Neuronal stem cell (in vitro differentiated cells): ENCODE data around the gene PCDHGA8.
"Not testable (repeated sequence)": the region's sequence is repeated elsewhere in the genome, so short reads cannot be mapped to it uniquely, and the experiment has no call there.

ENCODE experiments used
- DNase-seq: peaks from one replicate; pipeline ENCODE4 v3.0.0-alpha.2; 2013; ENCODE audit warnings: low spot score
- H2AFZ ChIP-seq: one replicate; pipeline ENCODE4 v1.6.1; 2013; ENCODE audit warnings: mild to moderate bottlenecking, low read length, inconsistent platforms
- H2AK5ac ChIP-seq: 2 replicates; pipeline ENCODE4 v1.6.1; 2013; ENCODE audit warnings: low read depth, mild to moderate bottlenecking, inconsistent platforms, low read length, moderate library complexity, mixed read lengths
- H2BK120ac ChIP-seq: 2 replicates; pipeline ENCODE4 v1.6.1; 2013; ENCODE audit warnings: low read depth, mild to moderate bottlenecking, inconsistent platforms, low read length, moderate library complexity, mixed read lengths
- H2BK12ac ChIP-seq: one replicate; pipeline ENCODE4 v1.6.1; 2013; ENCODE audit warnings: low read length, inconsistent platforms
- H2BK15ac ChIP-seq: 2 replicates; pipeline ENCODE4 v1.6.1; 2013; ENCODE audit warnings: mild to moderate bottlenecking, low read length, inconsistent platforms, mixed read lengths
- H2BK5ac ChIP-seq: one replicate; pipeline ENCODE4 v1.6.1; 2013; ENCODE audit warnings: inconsistent platforms, mild to moderate bottlenecking, low read length, moderate library complexity
- H3K14ac ChIP-seq: one replicate; pipeline ENCODE4 v1.6.1; 2013; ENCODE audit warnings: low read length, inconsistent platforms
- H3K18ac ChIP-seq: 2 replicates; pipeline ENCODE4 v1.6.1; 2013; ENCODE audit warnings: low read length, inconsistent platforms
- H3K23ac ChIP-seq: 2 replicates; pipeline ENCODE4 v1.6.1; 2013; ENCODE audit warnings: low read depth, mild to moderate bottlenecking, mixed read lengths, low read length, inconsistent platforms; ENCODE audit not compliant: poor library complexity
- H3K27ac ChIP-seq: replicated peaks from 3 replicates; pipeline ENCODE4 v1.5.1; 2013; ENCODE audit warnings: low read length, inconsistent platforms
- H3K27me3 ChIP-seq, 3 experiments: 2 replicates each; pipeline ENCODE4 v1.6.1; 2013; ENCODE audit warnings: low read length in 3 of 3, mild to moderate bottlenecking in 2 of 3, inconsistent platforms in 1 of 3, low read depth in 1 of 3, mixed read lengths in 1 of 3, moderate library complexity in 1 of 3; ENCODE audit not compliant: control insufficient read depth in 3 of 3, insufficient read depth in 3 of 3
- H3K36me3 ChIP-seq, 2 donors: replicated peaks in 1 of 2; 2 replicates each; pipeline ENCODE4 v1.6.1; 2013; ENCODE audit warnings: low read length in 2 of 2; ENCODE audit not compliant: control insufficient read depth in 2 of 2, insufficient read depth in 2 of 2
- H3K4ac ChIP-seq: 2 replicates; pipeline ENCODE4 v1.6.1; 2013; ENCODE audit warnings: inconsistent platforms, mild to moderate bottlenecking, low read length, moderate library complexity
- H3K4me1 ChIP-seq, 2 donors: 1 replicate in 1 of 2; 2 replicates in 1 of 2; pipeline ENCODE4 v1.6.1; 2013; ENCODE audit warnings: low read length in 2 of 2, low read depth in 1 of 2; ENCODE audit not compliant: control insufficient read depth in 2 of 2, insufficient read depth in 1 of 2
- H3K4me2 ChIP-seq: one replicate; pipeline ENCODE4 v1.6.1; 2013; ENCODE audit warnings: mild to moderate bottlenecking, low read length, inconsistent platforms; ENCODE audit not compliant: insufficient read depth, poor library complexity, severe bottlenecking
- H3K4me3 ChIP-seq, 2 donors: 2 replicates each; pipeline ENCODE4 v1.5.1; 2013; ENCODE audit warnings: low read length in 2 of 2, mild to moderate bottlenecking in 2 of 2, inconsistent platforms in 1 of 2, moderate library complexity in 1 of 2
- H3K79me1 ChIP-seq: one replicate; pipeline ENCODE4 v1.6.1; 2013; ENCODE audit warnings: low read depth, mild to moderate bottlenecking, inconsistent platforms, low read length, moderate library complexity
- H3K9ac ChIP-seq: one replicate; pipeline ENCODE4 v1.6.1; 2013; ENCODE audit warnings: mild to moderate bottlenecking, low read depth, low read length, inconsistent platforms; ENCODE audit not compliant: poor library complexity
- H3K9me3 ChIP-seq, 2 donors: replicated peaks in 1 of 2; 2 replicates each; pipeline versions ENCODE3 to v1.6.1; 2013; ENCODE audit warnings: low read length in 2 of 2, mild to moderate bottlenecking in 2 of 2, inconsistent platforms in 1 of 2, low read depth in 1 of 2, mixed read lengths in 1 of 2, moderate library complexity in 1 of 2; ENCODE audit not compliant: control insufficient read depth in 2 of 2, insufficient read depth in 1 of 2
- H4K8ac ChIP-seq: one replicate; pipeline ENCODE4 v1.6.1; 2013; ENCODE audit warnings: low read depth, mild to moderate bottlenecking, inconsistent platforms, low read length, moderate library complexity
- H4K91ac ChIP-seq: one replicate; pipeline ENCODE4 v1.6.1; 2013; ENCODE audit warnings: low read length, low read depth, mild to moderate bottlenecking, inconsistent platforms; ENCODE audit not compliant: poor library complexity
- WGBS, 2 donors: extraction: QIAGEN DNeasy Blood & Tissue Kit; methylation state at CpG; one replicate each; pipeline ENCODE4 v1.1.7; 2013; ENCODE audit warnings: missing lambda C conversion rate in 2 of 2, mixed read lengths in 1 of 2; ENCODE audit not compliant: insufficient read length in 2 of 2, insufficient replicate concordance in 1 of 2; ENCODE audit errors: extremely low coverage in 2 of 2; 5-methylcytosine and 5-hydroxymethylcytosine counted together

The PCDHGA8 gene

GRCh38 chr5:141345327-141345726 is 47.1 kb upstream of the PCDHGA8 start:
- Histone ChIP-seq H3K14ac (no peak overlapping the region), H4K8ac (no peak overlapping the region), H2BK120ac (no peak overlapping the region), H3K9me3 (peaks cover 14 to 22% of the 10 kb centered on the region in 2 donors), H3K36me3 (no peaks in the 10 kb centered on the region), H3K79me1 (no peaks in the 10 kb centered on the region), H2BK12ac (no peak overlapping the region), H3K18ac (no peak overlapping the region), H3K23ac (no peak overlapping the region), H3K4me2 (no peak overlapping the region), H2BK5ac (no peak overlapping the region), H2AK5ac (no peak overlapping the region), H3K4me1 (no peaks in the 10 kb centered on the region), H3K4ac (no peak overlapping the region), H3K4me3 (no peak overlapping the region), H3K27ac (no peak overlapping the region), H3K27me3 (no peaks in the 10 kb centered on the region), H4K91ac (no peak overlapping the region), H3K9ac (no peak overlapping the region), H2BK15ac (no peak overlapping the region), H2AFZ (no peak overlapping the region)
- no peak for DNase-seq
- no CpG with 5 or more reads among the region's 20 CpGs for WGBS, 2 donors

- WGBS, 2 donors = no CpG with 5 or more reads among the region's 35 CpGs
- H3K18ac ChIP-seq, H2BK12ac ChIP-seq, H3K36me3 ChIP-seq, H4K91ac ChIP-seq, H3K4me3 ChIP-seq, H2AFZ ChIP-seq, H3K27me3 ChIP-seq, DNase-seq, H3K79me1 ChIP-seq, H2AK5ac ChIP-seq, H3K14ac ChIP-seq, H4K8ac ChIP-seq, H3K4me1 ChIP-seq, H3K27ac ChIP-seq, H2BK15ac ChIP-seq, H2BK120ac ChIP-seq, H3K4me2 ChIP-seq, H3K23ac ChIP-seq, H3K9ac ChIP-seq, H2BK5ac ChIP-seq, H3K4ac ChIP-seq: not testable (repeated sequence)
- H3K9me3 ChIP-seq = peaks cover 16 to 26% of the 10 kb centered on the region in 2 donors
Observed at GRCh38 chr5:141346017-141346416, 46.4 kb upstream of the PCDHGA8 start.

GRCh38 chr5:141349917-141350619 is 42.4 kb upstream of the PCDHGA8 start, which contains the start of gene PCDHGB1:
Gene PCDHGB1, plus strand, starts transcription at chr5:141350099. Its CDS starts 162 bp downstream, at chr5:141350261.
- Histone ChIP-seq H3K27me3 (no peaks in the 10 kb centered on the region), H4K91ac (no peak within 1 kb of the TSS), H3K14ac (no peak within 1 kb of the TSS), H2BK12ac (no peak within 1 kb of the TSS), H3K4me2 (no peak within 1 kb of the TSS), H3K23ac (no peak within 1 kb of the TSS), H2AFZ (peak within 1 kb of the TSS; percentile 84), H3K18ac (no peak within 1 kb of the TSS), H3K9ac (no peak within 1 kb of the TSS), H3K79me1 (no peaks in the 10 kb centered on the region), H3K36me3 (no peaks in the 10 kb centered on the region), H2AK5ac (no peak within 1 kb of the TSS), H2BK15ac (no peak within 1 kb of the TSS), H3K4me1 (no peaks in the 10 kb centered on the region), H3K27ac (no peak within 1 kb of the TSS), H2BK120ac (no peak within 1 kb of the TSS), H4K8ac (no peak within 1 kb of the TSS), H3K4ac (no peak within 1 kb of the TSS), H3K9me3 (peaks cover 14 to 33% of the 10 kb centered on the region in 2 donors), H3K4me3 (peak within 1 kb of the TSS in 1 of 2 donors; percentile 20), H2BK5ac (no peak within 1 kb of the TSS)
- DNase-seq = no peak
- WGBS, 2 donors = 100% methylated on average over 3 to 7 of the region's 29 CpGs

- Histone ChIP-seq H3K4me2 (no peak overlapping the region), H2AK5ac (no peak overlapping the region), H3K23ac (no peak overlapping the region), H3K9me3 (peaks cover 20 to 45% of the 10 kb centered on the region in 2 donors), H2BK15ac (no peak overlapping the region), H3K4ac (no peak overlapping the region), H3K9ac (no peak overlapping the region), H2BK5ac (no peak overlapping the region), H3K14ac (no peak overlapping the region), H4K91ac (no peak overlapping the region), H2BK12ac (no peak overlapping the region), H3K4me3 (no peak overlapping the region), H2AFZ (no peak overlapping the region), H3K18ac (no peak overlapping the region), H3K27ac (no peak overlapping the region), H3K36me3 (peaks cover 0 to under 1% of the 10 kb centered on the region in 2 donors), H3K79me1 (no peaks in the 10 kb centered on the region), H4K8ac (no peak overlapping the region), H3K4me1 (no peaks in the 10 kb centered on the region), H3K27me3 (peaks cover 0 to 2% (median 0%) of the 10 kb centered on the region in 3 experiments), H2BK120ac (no peak overlapping the region)
- WGBS, 2 donors = no CpG with 5 or more reads among the region's 36 CpGs
- DNase-seq = no peak
Observed at GRCh38 chr5:141351591-141351990, 40.8 kb upstream of the PCDHGA8 start.
